Measurements from ENCODE around the gene UBE2E2.

Gene UBE2E2

GRCh38 chr3:23626442-23626841 lies 423.3 kb downstream of the UBE2E2 start:
- peaks cover 7% of the 10 kb centered on the region for H3K4me1 Mint-ChIP-seq
- no peak for TF ChIP-seq CTCF (IDR thresholded peaks at IDR 0.05; ENCODE audit: unreplicated experiment in 3 of 3)
- no peak overlapping the region for H3K4me3 Mint-ChIP-seq

GRCh38 chr3:23629181-23629894 lies 426.2 kb downstream of the UBE2E2 start:
- Mint-ChIP-seq H3K27ac (no peak overlapping the region), H3K9me3 (peaks cover 12% of the 10 kb centered on the region), H3K4me3 (no peak overlapping the region), H3K36me3 (ENCODE audit: low read depth) (peaks cover 2% of the 10 kb centered on the region), H3K4me1 (peaks cover 16% of the 10 kb centered on the region), H3K27me3 (ENCODE audit: low read depth) (peaks cover 6% of the 10 kb centered on the region)
- no peak for TF ChIP-seq CTCF (IDR thresholded peaks at IDR 0.05; ENCODE audit: unreplicated experiment in 3 of 3)

More at GRCh38 chr3:23626442-23626841, 423.3 kb downstream of the UBE2E2 start:
- Mint-ChIP-seq H3K9me3 (peaks cover 27% of the 10 kb centered on the region), H3K27ac (no peak overlapping the region), H3K36me3 (ENCODE audit: low read depth) (peaks cover 4% of the 10 kb centered on the region), H3K27me3 (ENCODE audit: low read depth) (no peaks in the 10 kb centered on the region)

GRCh38 chr3:23633261-23633960 lies 430.3 kb downstream of the UBE2E2 start:
- peaks cover 12% of the 10 kb centered on the region for H3K9me3 Mint-ChIP-seq
- H3K36me3 Mint-ChIP-seq (ENCODE audit: low read depth): peaks cover 6% of the 10 kb centered on the region
- no peak overlapping the region for H3K4me3 Mint-ChIP-seq
- H3K27me3 Mint-ChIP-seq (ENCODE audit: low read depth): peaks cover 6% of the 10 kb centered on the region
- no peak for TF ChIP-seq CTCF (IDR thresholded peaks at IDR 0.05; ENCODE audit: unreplicated experiment in 3 of 3)
- peak overlapping the region in 2 of 3 experiments; percentile 28 to 66 for H3K27ac Mint-ChIP-seq
- H3K4me1 Mint-ChIP-seq: peaks cover 16% of the 10 kb centered on the region

GRCh38 chr3:23637339-23637738 lies 434.2 kb downstream of the UBE2E2 start:
- Mint-ChIP-seq H3K4me1 (peaks cover 9% of the 10 kb centered on the region), H3K27me3 (ENCODE audit: low read depth) (no peaks in the 10 kb centered on the region), H3K27ac (no peak overlapping the region), H3K36me3 (ENCODE audit: low read depth) (peaks cover 6% of the 10 kb centered on the region), H3K4me3 (no peak overlapping the region), H3K9me3 (peaks cover 10% of the 10 kb centered on the region)
- TF ChIP-seq CTCF (IDR thresholded peaks at IDR 0.05; ENCODE audit: unreplicated experiment in 3 of 3): no peak

DNA sequence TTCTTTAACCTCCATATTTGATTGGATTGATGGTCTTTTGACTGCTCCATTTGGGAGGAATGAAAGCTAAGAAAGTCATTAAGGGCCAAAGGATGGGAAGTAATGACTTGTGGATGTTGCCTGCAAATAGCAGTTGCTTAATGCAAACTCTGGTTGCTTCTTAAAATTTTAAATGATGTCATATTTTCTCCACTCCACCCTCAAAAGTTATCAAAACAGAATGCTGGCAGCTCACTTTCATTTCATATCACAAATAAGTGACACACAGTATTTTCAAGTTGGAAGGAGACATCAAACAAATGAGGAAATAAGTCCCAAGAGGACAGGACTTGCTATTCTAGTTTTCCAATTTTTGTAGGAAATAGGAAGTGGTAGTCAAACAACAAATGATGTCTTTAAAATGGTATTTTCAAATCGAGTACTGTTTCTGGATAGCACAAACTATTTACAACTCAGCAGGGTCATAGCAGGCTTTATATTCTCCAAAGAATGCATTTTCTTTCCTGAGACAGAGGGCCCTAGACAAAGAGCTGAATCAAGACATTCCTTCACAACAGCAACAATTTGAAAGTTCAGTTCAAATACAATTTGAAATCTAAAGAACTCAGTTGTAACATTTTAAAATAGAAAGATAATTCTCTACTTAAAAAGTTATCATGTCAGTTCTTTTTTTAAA lies 437.5 kb downstream of the UBE2E2 start:
- Mint-ChIP-seq H3K27ac (peak overlapping the region; percentile 53 to 94 (median 92)), H3K27me3 (ENCODE audit: low read depth) (no peaks in the 10 kb centered on the region), H3K4me1 (no peaks in the 10 kb centered on the region), H3K36me3 (ENCODE audit: low read depth) (peaks cover 6% of the 10 kb centered on the region), H3K4me3 (no peak overlapping the region), H3K9me3 (peaks cover 10% of the 10 kb centered on the region)
- TF ChIP-seq CTCF (IDR thresholded peaks at IDR 0.05; ENCODE audit: unreplicated experiment in 3 of 3): no peak
